Measurements from ENCODE around the gene ARID2.

The ARID2 gene

GRCh38 chr12:45725631-45726602 lies 3.6 kb upstream of the ARID2 start:
- DNase-seq (ENCODE audit: low read depth) = no peak

DNA sequence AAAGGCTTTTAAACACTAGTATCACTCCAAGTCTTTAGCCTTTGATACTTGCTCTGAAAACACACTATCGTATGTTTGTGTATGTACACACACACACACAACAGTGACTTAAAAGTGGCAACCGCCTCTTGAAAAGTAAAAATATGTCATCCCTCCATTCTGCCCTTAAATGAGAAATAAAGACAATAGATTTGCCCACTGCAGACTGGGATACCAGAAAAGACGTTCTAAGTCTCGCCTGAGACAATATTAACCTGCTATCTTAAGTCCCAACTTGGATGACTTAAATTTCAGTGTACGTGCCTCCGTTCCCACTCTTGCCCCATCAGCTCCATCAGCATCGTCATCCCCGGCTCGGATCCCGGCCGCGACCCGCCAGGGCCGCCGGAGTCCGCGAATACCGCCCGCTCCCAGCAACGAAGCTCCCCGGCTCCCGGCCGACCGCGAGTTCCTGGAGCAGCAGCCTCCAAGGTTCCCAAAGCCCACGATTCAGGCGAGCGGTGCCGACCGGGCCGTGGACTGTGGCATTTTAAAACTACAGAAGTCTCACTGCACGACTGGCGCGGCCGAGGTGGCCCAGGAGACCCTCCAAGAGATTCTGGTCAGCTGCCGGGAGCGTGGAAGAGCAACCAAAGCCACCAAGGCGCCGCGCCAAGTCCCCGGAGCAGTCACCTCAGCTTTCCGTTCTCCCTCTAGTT lies 2.8 kb upstream of the ARID2 start:
- DNase-seq (ENCODE audit: low read depth) = no peak

DNA sequence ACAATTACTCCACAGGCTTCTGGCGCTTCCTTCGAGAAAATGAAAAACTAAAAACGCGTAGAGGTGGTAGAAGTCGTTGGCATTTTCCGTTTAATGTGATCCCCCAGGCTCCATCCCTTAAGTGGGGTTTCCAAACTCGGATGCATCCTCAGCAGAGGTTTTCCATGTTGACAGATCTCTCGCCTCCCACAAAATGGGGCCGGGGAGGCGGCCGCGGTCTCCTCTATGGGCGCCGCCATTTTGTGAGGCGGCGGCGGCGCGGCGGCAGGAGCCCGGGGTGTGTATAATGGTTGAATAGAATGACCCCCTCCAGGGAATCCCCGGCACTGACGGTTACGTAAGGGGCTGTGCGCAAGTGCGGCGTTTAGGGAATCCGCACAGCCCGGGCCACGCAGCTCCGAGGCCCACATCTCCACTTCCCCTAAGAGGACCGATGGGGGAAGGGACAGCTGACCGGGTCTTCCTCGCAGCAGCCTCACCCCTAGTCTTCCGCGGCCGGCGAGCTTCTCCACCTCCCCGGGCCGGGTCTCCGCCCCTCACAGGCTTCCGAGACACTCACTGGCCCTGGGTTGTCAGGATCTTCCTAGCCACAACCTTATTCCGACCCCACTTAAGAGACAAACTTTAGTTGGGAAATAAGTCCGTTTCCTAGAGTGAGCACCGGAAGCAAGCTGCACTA lies 2.1 kb upstream of the ARID2 start:
- peak; percentile 94 for DNase-seq (ENCODE audit: low read depth)

DNA sequence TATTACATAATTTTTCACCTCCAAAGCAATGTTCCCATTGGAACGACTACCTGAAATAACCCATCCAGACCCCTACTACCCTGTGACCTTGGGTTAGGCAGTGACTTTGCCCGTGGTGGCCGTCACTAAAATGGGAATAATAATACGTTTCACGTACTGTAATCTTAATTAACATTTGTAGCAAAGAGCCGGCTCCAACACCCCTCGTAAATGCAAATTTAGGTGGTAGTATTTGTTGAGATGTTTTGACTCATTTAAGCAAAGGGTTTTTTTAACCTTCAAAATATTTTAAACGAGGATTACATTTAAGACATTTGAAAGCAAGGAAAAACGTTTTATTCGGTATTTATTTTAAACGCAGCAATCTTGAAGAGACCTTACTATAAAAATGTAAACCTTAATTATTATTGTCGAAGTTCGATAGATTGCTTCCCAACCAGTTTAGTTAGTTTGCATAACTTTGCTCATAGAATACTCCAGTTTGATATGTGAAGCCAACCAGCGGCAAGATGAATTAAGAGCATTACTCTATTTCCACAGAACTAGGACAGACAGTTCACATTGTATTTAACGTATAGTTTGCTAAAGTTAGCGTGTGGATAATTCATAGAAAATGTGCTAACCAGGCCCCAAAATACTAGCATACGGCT lies 1.4 kb upstream of the ARID2 start:
- no peak for DNase-seq (ENCODE audit: low read depth)

DNA sequence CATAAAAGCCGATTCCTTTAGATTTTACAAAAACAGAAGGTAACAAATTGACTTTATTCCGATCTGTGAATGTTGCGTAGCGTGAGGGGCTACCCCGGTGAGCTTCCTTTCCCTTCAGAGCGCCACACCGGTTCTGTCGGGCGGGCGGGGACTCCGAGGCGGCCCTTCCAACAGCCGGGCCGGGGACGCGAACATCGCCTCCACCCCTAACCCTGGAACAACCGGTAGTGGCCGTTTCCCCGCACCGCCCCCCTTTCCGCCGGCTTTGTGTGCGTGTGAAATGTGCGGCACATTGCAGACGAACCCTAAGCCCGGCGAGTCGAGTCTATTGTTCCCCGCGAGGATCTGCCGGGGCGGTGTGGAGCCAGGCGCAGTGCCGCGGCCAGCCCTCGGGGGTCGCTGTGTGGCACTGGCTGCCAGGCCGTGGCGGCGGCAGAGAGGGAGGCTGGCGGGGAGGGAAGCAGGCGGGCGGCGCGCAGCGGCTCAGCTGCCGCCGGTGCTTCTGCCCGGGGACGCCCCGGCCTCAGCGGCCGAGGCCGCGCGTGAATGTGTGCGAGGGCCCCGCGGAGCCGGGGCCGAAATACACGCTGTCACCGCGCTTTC lies 775 bp upstream of the ARID2 start:
- DNase-seq (ENCODE audit: low read depth) = peak; percentile 85

GRCh38 chr12:45730084-45730347 lies 510 bp downstream of the ARID2 start:
- no peak for DNase-seq (ENCODE audit: low read depth)

DNA sequence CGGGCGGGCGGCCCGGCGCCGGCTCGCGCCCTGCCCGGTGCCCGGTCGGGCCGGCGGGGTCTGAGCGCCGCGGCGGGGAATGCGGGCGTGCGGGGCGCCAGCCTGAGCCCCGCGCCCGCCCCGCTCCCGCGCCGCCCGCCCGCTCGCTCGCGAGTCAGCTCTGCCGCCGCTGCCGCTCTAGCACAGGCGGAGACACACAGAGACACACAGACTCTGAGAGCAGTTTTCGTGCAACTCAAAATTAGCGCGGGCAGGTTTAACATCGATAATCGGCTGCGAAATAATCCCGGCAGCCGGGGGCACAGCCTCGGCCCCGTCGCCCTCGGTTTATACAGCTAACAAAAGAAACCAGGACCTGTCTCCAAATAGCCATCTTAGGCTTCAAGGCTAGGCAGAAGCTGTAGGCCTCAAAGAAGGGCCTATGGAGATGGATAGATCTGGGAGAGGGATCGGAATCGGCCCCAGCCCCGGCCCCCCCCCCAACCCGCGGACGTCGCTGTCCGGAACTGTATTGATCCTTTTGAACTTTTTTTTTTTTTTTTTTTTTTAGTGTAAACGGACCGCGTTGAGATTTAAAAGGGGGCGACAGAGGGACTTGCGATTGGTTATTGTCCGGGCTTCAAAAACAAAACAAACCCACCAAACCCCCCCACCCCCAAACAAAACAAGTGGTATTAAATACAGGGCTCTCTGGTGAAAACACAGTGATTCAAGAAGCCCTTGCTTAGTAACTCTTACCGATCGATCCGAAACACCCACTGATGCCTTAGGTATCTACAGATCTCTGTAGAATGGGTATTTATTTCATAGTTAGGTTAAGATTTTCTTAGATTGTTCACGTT lies 1.1 kb downstream of the ARID2 start:
- DNase-seq (ENCODE audit: low read depth) = no peak

- no peak for DNase-seq (ENCODE audit: low read depth)
These were observed 1.8 kb downstream of the ARID2 start for GRCh38 chr12:45731190-45731775.

- no peak for DNase-seq (ENCODE audit: low read depth)
These were observed 2.7 kb downstream of the ARID2 start for GRCh38 chr12:45732250-45732649.

DNA sequence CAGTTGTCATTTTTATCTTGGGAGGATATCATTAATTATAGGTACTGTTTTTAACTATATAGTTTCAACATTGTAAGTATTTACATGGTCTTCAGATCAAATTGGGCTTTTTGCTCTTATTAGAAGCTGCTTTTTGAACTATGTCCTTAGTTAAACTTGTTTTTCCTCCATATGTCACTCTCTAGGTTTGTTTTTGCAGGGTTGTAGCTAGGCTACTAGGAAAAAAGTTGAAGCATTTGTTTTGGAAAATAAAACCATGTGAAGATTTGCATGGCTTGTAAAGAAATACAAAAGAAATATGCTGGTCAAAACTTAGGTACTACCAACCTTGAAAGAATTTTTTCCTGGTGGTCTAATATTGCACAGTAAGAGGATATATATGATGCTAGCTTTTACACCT lies 3.4 kb downstream of the ARID2 start:
- no peak for DNase-seq (ENCODE audit: low read depth)

DNA sequence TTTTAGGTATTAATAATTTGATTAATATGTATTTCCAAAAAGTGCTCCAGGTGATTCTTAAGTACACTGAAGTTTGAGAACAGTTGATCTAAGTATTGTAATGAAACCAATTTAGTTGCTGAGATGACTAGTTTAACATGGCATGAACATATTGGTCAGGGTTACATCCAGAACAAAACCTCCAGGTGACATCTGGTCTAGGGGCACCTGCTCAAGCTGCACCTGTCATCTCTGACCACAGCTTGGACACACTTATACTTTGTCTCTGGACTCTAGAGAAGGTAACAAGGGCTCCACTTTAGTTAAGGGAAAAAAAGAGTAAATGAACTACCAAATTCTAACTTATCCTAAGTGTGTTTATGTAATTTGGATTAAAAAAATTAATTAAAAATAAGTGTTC lies 8.1 kb downstream of the ARID2 start:
- no peak for DNase-seq (ENCODE audit: low read depth)

DNA sequence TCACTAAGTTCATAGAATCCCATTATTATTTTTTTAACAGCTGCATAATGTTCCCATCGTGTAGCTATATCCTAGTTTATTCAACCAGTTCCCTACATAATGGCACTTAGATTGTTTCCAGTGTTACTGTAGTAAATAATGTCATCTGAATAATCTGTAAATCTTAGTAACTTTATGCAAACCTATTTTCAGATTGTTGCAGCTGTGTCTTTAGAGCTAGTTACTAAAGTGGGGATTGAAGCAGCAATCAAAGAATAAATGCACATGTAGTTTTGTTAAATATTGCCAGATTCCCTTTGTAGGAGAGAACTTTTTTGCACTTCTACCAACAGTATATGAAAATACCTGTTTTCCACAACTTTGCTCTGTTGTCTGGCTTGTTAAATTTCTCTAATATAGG lies 13.1 kb downstream of the ARID2 start:
- DNase-seq (ENCODE audit: low read depth) = no peak

DNA sequence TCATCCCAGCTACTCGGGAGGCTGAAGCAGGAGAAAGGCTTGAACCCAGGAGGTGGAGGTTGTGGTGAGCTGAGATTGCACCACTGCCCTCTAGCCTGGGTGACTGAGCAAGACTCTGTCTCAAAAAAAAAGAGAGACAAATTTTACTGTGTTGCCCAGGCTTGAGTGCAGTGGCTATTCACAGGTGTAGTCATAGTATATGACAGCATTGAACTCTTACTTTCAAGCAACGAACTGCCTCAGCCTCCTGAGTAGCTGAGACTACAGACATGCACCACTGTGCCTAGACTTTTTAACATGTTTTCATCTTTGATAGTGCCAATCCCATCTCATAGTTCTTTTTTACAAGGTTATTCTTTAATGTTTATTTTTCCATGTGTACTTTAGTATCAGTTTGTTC lies 13.7 kb downstream of the ARID2 start:
- no peak for DNase-seq (ENCODE audit: low read depth)

- no peak for DNase-seq (ENCODE audit: low read depth)
These were observed 16.4 kb downstream of the ARID2 start for GRCh38 chr12:45745861-45746277.

DNA sequence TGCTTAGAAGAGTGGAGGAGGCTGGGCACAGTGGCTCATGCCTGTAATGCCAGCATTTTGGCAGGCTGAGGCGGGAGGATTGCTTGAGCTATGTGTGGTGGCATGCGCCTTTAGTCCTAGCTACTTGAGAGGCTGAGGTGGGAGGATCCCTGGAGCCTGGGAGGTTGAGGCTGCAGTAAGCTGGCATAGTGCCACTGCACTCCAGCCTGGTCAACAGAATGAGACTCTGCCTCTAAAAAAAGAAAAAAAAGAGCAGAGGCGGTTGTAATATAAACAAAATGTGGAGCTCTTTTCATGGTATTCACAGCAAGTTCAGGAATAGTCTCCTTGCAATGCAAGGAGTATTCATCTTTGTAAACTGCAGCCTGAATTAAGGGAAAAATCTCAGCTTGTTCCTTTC lies 27.2 kb downstream of the ARID2 start:
- no peak for DNase-seq (ENCODE audit: low read depth)

DNA sequence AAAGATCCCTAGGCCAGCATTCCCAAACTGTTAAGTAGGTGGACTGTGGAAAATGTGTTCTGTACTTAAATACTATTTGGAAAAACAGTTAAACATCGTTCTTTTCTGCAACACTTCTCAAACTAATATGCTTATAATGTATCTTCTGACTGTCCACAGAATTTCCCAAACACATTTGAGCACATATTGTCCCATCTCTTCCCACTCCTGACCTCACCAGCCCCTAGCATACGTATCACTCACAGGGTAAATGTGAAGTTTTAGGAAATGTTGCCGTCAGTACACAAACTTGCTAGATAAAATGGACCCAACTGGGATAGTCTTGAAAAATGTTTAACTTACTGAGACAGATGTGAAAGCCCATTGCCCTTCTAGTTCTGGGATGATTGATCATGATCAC lies 27.7 kb downstream of the ARID2 start:
- no peak for DNase-seq (ENCODE audit: low read depth)

GRCh38 chr12:45760333-45760732 lies 30.8 kb downstream of the ARID2 start:
- no peak for DNase-seq (ENCODE audit: low read depth)

DNA sequence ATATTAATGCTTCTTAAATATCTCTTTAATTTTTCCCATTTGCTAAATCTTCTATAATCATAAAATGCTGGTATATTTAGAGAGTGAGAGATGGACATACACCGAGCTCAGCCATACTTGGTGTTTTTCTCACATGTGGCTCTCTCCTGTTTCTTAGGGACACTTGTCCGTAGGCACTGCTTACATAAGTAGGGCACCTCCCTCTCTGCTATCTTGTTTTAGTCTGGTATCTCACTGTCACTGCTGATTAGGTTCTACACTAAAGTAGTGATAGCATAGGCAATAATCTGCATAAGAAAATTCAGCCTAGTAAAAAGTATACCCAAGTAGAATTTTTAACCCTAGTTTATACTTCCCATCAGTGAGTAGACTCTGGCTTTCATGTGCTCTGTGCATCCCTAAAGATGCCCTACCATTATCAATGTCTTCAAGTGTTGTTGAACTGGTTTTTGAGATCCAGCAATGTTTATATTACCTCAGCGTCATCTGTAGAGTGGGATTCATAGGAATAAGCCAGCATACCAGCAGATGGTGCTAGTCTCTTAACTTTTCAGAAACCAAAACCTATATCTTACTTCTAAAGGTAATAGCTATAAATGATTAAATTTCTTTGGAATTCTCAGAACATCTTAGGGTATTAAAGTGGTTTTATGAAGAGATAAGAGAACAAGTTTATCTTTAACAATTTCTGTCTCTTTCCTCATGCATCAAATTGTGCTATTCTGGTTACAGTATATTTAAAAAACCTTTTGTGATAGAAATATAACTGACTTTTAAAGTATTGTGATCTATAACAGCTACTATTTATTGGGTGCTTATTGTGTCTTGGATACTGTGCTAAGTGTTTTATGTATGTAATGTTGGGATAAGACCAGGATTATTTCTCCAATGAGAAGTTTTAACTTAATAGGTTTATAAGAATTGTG lies 32.9 kb downstream of the ARID2 start:
- no peak for DNase-seq (ENCODE audit: low read depth)

GRCh38 chr12:45763381-45763780 lies 33.9 kb downstream of the ARID2 start:
- DNase-seq (ENCODE audit: low read depth) = no peak

DNA sequence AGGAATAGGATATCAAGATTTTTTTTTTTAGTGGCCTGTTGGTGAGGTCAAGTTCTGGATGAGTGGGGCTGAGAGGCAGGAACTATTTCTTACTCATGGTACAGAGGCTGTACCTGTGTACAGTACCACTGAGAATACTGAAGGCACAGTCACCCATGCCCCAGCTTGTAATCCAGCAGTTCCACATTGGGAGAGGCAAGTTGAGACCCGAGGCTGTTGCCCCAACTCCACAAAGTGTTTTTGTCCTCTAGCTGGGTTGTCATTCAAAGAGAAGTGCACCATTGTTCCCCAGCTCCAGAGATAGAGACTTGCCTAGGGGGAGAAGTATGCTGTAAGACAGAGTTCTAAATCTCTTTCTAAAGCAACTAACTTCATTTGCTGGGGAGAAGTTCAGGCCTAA lies 38.7 kb downstream of the ARID2 start:
- no peak for DNase-seq (ENCODE audit: low read depth)
